ENCODE measurements around the gene SLC16A3. TPM values are rescaled to one million over a fixed set of nuclear protein-coding genes. Genes with fewer than 3 reads are reported as not detected.

Gene SLC16A3
- total RNA-seq, 2 donors from 2014 or later: 2.0 to 5.4 TPM

- Histone ChIP-seq H3K4me1 (no peaks in the 10 kb centered on the region), H3K27ac (no peak overlapping the region), H3K4me3 (no peak overlapping the region), H3K9me3 (no peaks in the 10 kb centered on the region), H3K36me3 (replicated peaks in 1 of 2; ENCODE audit: insufficient read depth in 1 of 2, low read depth in 2 of 2) (peaks cover 0 to 13% of the 10 kb centered on the region in 2 donors), H3K27me3 (no peaks in the 10 kb centered on the region)
- 89 to 94% methylated on average over 11 to 12 of the region's 12 CpGs for WGBS, 2 donors
- DNase-seq (no peak), ATAC-seq (no peak)
- TF ChIP-seq POLR2A (IDR thresholded peaks at IDR 0.05): no peak
- TF ChIP-seq, protein P1, sequence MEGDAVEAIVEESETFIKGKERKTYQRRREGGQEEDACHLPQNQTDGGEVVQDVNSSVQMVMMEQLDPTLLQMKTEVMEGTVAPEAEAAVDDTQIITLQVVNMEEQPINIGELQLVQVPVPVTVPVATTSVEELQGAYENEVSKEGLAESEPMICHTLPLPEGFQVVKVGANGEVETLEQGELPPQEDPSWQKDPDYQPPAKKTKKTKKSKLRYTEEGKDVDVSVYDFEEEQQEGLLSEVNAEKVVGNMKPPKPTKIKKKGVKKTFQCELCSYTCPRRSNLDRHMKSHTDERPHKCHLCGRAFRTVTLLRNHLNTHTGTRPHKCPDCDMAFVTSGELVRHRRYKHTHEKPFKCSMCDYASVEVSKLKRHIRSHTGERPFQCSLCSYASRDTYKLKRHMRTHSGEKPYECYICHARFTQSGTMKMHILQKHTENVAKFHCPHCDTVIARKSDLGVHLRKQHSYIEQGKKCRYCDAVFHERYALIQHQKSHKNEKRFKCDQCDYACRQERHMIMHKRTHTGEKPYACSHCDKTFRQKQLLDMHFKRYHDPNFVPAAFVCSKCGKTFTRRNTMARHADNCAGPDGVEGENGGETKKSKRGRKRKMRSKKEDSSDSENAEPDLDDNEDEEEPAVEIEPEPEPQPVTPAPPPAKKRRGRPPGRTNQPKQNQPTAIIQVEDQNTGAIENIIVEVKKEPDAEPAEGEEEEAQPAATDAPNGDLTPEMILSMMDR (IDR thresholded peaks at IDR 0.05): no peak
- intact Hi-C loops (cut with DNase I): no loop called here
These were observed 29.3 kb upstream of the SLC16A3 start for GRCh38 chr17:82199496-82199895.

DNA sequence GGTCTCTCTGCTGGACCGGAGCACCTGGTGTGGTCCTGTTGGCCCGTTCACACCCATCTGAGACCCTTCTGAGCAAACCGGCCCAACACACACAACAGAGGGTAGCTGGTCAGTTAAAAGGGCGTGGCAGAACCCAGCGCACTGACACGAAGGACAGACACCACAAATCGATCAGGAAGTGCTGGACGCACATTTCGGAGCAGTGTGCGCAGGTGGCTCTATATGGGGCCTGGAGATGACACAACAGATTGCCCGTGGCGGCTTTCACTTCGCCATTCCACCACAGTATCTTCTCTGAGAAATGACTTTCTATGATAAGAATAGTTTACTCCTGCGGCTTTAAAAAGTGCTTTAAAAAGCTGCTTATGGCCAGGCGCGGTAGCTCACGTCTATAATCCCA lies 28.7 kb upstream of the SLC16A3 start:
- ATAC-seq (no peak), DNase-seq (no peak)
- intact Hi-C loops (cut with DNase I): no loop called here
- no peak overlapping the region for H3K27ac ChIP-seq
- 86 to 92% methylated on average over 14 to 16 of the region's 17 CpGs for WGBS, 2 donors
- no peaks in the 10 kb centered on the region for H3K4me1 ChIP-seq
- no peak overlapping the region for H3K4me3 ChIP-seq
- peaks cover 0 to 8% of the 10 kb centered on the region in 2 donors for H3K36me3 ChIP-seq (replicated peaks in 1 of 2; ENCODE audit: insufficient read depth in 1 of 2, low read depth in 2 of 2)
- no peaks in the 10 kb centered on the region for H3K9me3 ChIP-seq
- no peak for TF ChIP-seq POLR2A (IDR thresholded peaks at IDR 0.05)
- TF ChIP-seq, protein P1 (IDR thresholded peaks at IDR 0.05): no peak
- no peaks in the 10 kb centered on the region for H3K27me3 ChIP-seq

DNA sequence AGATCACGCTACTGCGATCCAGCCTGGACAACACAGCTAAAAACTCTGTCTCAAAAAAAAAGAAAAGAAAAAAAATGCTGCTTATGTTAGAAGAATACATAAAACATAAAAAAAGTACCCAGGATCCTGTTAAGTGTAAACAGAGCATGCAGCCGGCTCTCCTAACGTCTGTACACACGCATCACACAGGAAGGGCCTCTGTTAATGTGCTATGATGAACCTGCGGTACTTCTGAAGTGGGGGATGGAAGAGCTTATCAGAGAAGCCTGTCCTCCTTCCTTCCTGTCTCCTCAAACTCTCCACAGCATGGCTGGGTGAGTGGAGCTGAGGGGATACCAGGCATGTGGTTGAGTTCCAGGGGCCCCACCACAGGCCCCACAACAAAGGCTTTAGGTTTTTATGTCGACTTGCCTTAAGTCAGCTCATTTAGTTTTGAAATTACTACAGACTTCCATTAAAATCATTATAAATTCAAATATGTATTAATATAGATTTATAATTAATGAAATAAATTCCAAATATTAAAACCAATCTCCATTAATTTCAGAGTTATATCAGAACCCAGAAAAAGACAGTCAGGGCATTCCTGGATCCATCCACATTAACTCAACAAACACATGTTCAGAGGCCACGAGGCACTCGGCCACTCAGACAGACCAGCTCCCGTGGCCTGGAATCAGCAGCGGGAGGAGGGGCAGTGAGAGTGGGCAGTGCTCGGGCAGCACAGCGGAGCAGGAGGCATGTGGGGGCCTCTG lies 27.9 kb upstream of the SLC16A3 start:
- Histone ChIP-seq H3K36me3 (replicated peaks in 1 of 2; ENCODE audit: insufficient read depth in 1 of 2, low read depth in 2 of 2) (peaks cover 0 to 7% of the 10 kb centered on the region in 2 donors), H3K4me3 (no peak overlapping the region), H3K4me1 (peaks cover 5% of the 10 kb centered on the region), H3K27ac (no peak overlapping the region), H3K9me3 (no peaks in the 10 kb centered on the region), H3K27me3 (no peaks in the 10 kb centered on the region)
- DNase-seq (no peak), ATAC-seq (no peak)
- intact Hi-C loops (cut with DNase I): no loop called here
- WGBS, 2 donors: 82 to 91% methylated on average over 12 to 13 of the region's 13 CpGs
- no peak for TF ChIP-seq POLR2A (IDR thresholded peaks at IDR 0.05)
- TF ChIP-seq, protein P1 (IDR thresholded peaks at IDR 0.05): no peak

DNA sequence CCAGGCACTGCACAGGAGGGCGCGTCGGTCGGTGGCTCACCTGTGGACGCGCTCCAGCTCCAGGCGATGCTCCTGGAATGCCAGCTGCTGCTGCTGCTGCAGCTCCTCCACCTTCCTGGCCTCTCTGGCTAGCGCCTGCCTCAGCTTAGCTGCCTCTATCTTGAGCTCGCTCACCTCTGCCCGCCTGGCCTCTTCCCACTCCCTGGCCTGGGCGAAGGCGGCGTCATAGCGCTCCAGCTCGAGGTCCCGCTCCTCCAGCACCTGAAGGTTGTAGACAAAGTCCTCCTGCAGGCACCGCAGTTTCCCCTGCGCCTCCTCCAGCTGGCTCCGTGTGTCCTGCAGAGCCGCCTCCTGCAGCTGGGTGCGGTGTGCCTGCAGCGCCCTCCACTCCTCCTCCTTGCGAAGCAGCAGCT lies 27.3 kb upstream of the SLC16A3 start:
- DNase-seq: no peak
- H3K4me3 ChIP-seq: no peak overlapping the region
- H3K27me3 ChIP-seq: no peaks in the 10 kb centered on the region
- H3K4me1 ChIP-seq: peaks cover 10% of the 10 kb centered on the region
- intact Hi-C loops (cut with DNase I): no loop called here
- H3K36me3 ChIP-seq (replicated peaks in 1 of 2; ENCODE audit: insufficient read depth in 1 of 2, low read depth in 2 of 2): peaks cover 0 to 7% of the 10 kb centered on the region in 2 donors
- no peak for ATAC-seq
- no peak overlapping the region for H3K27ac ChIP-seq
- WGBS, 2 donors: 85 to 88% methylated on average over 17 of the region's 23 CpGs
- TF ChIP-seq POLR2A (IDR thresholded peaks at IDR 0.05): no peak
- TF ChIP-seq, protein P1 (IDR thresholded peaks at IDR 0.05): no peak
- no peaks in the 10 kb centered on the region for H3K9me3 ChIP-seq

GRCh38 chr17:82202981-82203380 lies 25.9 kb upstream of the SLC16A3 start:
- Histone ChIP-seq H3K36me3 (replicated peaks in 1 of 2; ENCODE audit: insufficient read depth in 1 of 2, low read depth in 2 of 2) (peaks cover 0 to under 1% of the 10 kb centered on the region in 2 donors), H3K27ac (no peak overlapping the region), H3K9me3 (no peaks in the 10 kb centered on the region), H3K4me3 (no peak overlapping the region), H3K4me1 (peaks cover 10% of the 10 kb centered on the region), H3K27me3 (no peaks in the 10 kb centered on the region)
- no peak for DNase-seq
- TF ChIP-seq, protein P1 (IDR thresholded peaks at IDR 0.05): no peak
- TF ChIP-seq POLR2A (IDR thresholded peaks at IDR 0.05): no peak
- intact Hi-C loops (cut with DNase I): no loop called here
- WGBS, 2 donors: 71 to 78% methylated on average over 10 of the region's 10 CpGs
- ATAC-seq: no peak

Measured in body of pancreas (tissue), 4 donors.